Lower lobe of right lung (tissue), 2 donors: ENCODE data around the gene COL20A1. TPM values are rescaled to one million over a fixed set of nuclear protein-coding genes. Genes with fewer than 3 reads are reported as not detected.

Source experiments
- ATAC-seq, 2 donors: fragments of 200-7000 bp; cut with Tn5 transposase; one replicate each; pipeline ENCODE4 v1.9.1; 2020 to 2022; ENCODE audit warnings: mild to moderate bottlenecking in 2 of 2, moderate library complexity in 2 of 2
- DNase-seq: peaks from one replicate; pipeline ENCODE4 v3.0.0-alpha.2; 2020
- H3K27ac ChIP-seq: fragments of 200-600 bp; one replicate; pipeline ENCODE4 v1.8.0; 2022
- H3K27me3 ChIP-seq: fragments of 200-600 bp; one replicate; pipeline ENCODE4 v1.8.0; 2022; ENCODE audit warnings: low read depth
- H3K36me3 ChIP-seq: fragments of 200-600 bp; one replicate; pipeline ENCODE4 v1.8.0; 2022; ENCODE audit warnings: mild to moderate bottlenecking
- H3K4me1 ChIP-seq: fragments of 200-600 bp; one replicate; pipeline ENCODE4 v1.8.0; 2022
- H3K4me3 ChIP-seq: fragments of 200-600 bp; one replicate; pipeline ENCODE4 v1.8.0; 2022; ENCODE audit warnings: mild to moderate bottlenecking
- H3K9me3 ChIP-seq: fragments of 200-600 bp; one replicate; pipeline ENCODE4 v1.8.0; 2022
- intact Hi-C: fragments of 100-400 bp; cut with DNase I; formaldehyde crosslinking; loops from one replicate; pipeline ENCODE4 v1.11.0; 2022
- total RNA-seq: library from RNA; stranded (reverse); fragmentation: NEBNext Ultra II Directional; extraction: Animal tissue kit (Norgen Biotek cat#: 25700); gene quantifications from one replicate; pipeline ENCODE4 v1.2.1, GENCODE V29; 2021
- TF ChIP-seq, protein P1 (sequence below): fragments of 200-600 bp; IDR thresholded peaks from one replicate; pipeline ENCODE4 v1.8.0; 2022; ENCODE audit warnings: antibody characterized with exemption, mild to moderate bottlenecking
- donor health status: DM: no; HTN: yes; CAD: no; lungs with severe emphysema.

The COL20A1 gene
- total RNA-seq, 1 donor from 2014 or later, result not detected

DNA sequence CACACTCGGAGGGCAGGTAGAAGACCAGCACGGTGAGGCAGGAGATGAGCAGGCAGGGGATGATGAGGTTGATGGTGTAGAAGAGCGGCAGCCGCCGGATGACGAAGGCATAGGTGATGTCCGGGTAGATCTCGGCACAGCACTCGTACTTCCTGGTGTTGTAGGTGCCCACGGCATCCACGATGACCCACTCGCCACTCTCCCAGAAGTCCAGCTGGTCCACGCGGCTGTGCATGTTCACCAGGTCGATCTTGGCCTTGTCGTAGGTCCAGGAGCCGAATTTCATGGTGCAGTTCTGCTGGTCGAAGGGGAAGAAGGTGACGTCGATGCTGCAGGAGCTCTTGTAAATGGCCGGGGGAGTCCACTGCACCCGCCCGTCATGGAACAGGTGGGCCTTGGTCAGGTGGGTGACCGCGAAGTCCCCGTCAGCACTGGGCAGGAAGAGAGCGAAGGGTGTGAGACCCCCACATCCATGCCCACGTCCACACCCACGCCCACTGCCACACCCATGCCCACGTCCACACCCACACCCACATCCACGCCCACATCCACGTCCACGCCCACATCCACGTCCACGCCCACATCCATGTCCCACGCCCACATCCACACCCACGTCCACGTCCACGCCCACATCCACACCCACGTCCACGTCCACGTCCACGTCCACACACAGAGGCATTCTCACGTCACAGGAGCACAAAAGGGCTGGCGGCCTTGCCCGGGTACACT lies 57.8 kb downstream of the COL20A1 start:
- H3K36me3 ChIP-seq, result no peaks in the 10 kb centered on the region
- H3K27ac ChIP-seq, result no peak overlapping the region
- TF ChIP-seq, protein P1, sequence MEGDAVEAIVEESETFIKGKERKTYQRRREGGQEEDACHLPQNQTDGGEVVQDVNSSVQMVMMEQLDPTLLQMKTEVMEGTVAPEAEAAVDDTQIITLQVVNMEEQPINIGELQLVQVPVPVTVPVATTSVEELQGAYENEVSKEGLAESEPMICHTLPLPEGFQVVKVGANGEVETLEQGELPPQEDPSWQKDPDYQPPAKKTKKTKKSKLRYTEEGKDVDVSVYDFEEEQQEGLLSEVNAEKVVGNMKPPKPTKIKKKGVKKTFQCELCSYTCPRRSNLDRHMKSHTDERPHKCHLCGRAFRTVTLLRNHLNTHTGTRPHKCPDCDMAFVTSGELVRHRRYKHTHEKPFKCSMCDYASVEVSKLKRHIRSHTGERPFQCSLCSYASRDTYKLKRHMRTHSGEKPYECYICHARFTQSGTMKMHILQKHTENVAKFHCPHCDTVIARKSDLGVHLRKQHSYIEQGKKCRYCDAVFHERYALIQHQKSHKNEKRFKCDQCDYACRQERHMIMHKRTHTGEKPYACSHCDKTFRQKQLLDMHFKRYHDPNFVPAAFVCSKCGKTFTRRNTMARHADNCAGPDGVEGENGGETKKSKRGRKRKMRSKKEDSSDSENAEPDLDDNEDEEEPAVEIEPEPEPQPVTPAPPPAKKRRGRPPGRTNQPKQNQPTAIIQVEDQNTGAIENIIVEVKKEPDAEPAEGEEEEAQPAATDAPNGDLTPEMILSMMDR, result no peak
- H3K4me1 ChIP-seq, result peaks cover under 1% of the 10 kb centered on the region
- ATAC-seq (no peak), DNase-seq (no peak)
- intact Hi-C loops, result no loop called here
- no peak overlapping the region for H3K4me3 ChIP-seq
- H3K27me3 ChIP-seq, result peaks cover 33% of the 10 kb centered on the region
- H3K9me3 ChIP-seq, result no peaks in the 10 kb centered on the region

DNA sequence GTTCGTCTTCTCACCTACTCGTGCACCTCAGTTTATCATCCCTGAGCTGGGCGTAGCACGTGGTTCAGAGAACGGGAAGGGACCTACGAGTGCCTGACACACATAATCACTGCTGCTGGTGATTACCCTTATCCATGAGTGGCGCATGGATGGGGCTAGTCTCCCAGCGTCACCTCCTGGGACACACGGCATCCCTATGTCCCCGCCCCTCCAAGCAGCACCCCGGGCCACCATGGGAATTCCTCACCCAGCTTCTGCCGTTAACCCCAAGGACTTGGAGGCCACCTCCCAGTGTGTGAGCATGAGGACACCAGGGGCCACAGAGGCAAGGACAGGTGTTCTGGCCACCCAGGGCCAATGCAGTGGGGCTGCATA lies 58.3 kb downstream of the COL20A1 start:
- intact Hi-C loops, result no loop called here
- Histone ChIP-seq H3K4me3 (no peak overlapping the region), H3K4me1 (no peaks in the 10 kb centered on the region), H3K36me3 (no peaks in the 10 kb centered on the region), H3K9me3 (no peaks in the 10 kb centered on the region), H3K27ac (no peak overlapping the region), H3K27me3 (peaks cover 27% of the 10 kb centered on the region)
- TF ChIP-seq, protein P1, result no peak
- no peak for DNase-seq
- ATAC-seq, result no peak

DNA sequence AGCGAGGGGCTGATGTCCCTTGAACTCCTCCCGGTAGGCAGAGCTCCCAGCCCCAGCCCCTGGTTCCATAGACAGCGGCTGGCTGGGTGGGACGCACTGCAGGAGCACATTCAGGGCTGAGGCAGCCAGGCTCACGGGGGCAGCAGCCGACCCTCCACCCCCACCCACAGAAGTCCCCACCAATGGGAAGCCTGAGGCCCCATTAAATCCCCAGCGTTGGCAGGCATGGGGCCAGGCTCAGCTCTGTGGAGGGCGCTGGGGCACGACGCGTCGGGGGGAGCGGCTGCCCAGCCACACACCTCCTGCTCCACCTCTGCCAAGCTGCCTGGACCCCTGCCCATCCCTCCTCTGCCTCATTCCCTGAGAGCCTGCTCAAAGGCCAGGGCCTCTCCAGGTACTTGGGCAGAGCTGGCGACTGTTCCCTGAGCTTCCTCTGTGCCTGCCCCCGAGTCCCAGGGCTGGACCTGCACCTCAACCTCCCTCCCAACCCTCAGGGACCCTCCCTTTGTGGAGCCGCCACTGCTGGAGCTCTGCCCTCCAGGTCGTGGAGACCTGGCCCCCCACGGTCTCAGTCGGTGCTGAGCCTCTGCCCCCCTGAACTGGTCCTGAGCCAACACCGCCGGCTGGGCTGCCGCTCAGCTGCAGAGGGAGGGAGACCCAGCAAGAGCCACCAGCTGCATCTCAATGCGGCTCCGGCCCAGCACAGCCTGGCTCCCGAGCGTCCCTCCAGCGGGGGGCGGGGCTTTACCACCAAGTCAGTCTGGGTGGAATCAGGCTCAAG lies 59.0 kb downstream of the COL20A1 start:
- Histone ChIP-seq H3K9me3 (no peaks in the 10 kb centered on the region), H3K27ac (no peak overlapping the region), H3K4me3 (no peak overlapping the region), H3K36me3 (no peaks in the 10 kb centered on the region), H3K4me1 (no peaks in the 10 kb centered on the region), H3K27me3 (peaks cover 22% of the 10 kb centered on the region)
- no peak for ATAC-seq
- no peak for DNase-seq
- TF ChIP-seq, protein P1, result no peak
- intact Hi-C loops, result no loop called here

DNA sequence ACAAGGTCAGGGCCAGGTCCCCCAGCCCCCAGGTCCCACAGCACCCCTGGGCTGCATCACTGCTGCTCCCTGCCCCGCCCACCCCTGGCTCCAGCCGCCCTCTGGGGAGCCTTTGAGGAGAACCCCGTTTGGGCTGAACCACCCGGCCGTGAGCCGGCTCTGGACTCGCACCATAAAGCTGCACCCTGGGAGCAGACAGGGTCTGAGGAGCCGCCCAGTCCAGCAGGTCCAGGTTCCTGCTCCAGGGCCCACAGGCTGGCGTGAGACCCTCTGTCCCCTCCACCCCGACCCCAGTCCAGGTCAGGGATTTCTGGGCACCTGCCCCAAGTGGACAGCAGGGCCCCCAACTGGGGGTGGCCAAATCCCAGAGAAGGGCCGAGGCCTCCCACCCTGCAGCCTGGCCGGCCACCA lies 59.8 kb downstream of the COL20A1 start:
- TF ChIP-seq, protein P1, result no peak
- H3K27me3 ChIP-seq, result peaks cover 19% of the 10 kb centered on the region
- no peaks in the 10 kb centered on the region for H3K9me3 ChIP-seq
- ATAC-seq (no peak), DNase-seq (no peak)
- no peaks in the 10 kb centered on the region for H3K36me3 ChIP-seq
- H3K4me1 ChIP-seq, result no peaks in the 10 kb centered on the region
- H3K4me3 ChIP-seq, result no peak overlapping the region
- intact Hi-C loops, result no loop called here
- no peak overlapping the region for H3K27ac ChIP-seq

DNA sequence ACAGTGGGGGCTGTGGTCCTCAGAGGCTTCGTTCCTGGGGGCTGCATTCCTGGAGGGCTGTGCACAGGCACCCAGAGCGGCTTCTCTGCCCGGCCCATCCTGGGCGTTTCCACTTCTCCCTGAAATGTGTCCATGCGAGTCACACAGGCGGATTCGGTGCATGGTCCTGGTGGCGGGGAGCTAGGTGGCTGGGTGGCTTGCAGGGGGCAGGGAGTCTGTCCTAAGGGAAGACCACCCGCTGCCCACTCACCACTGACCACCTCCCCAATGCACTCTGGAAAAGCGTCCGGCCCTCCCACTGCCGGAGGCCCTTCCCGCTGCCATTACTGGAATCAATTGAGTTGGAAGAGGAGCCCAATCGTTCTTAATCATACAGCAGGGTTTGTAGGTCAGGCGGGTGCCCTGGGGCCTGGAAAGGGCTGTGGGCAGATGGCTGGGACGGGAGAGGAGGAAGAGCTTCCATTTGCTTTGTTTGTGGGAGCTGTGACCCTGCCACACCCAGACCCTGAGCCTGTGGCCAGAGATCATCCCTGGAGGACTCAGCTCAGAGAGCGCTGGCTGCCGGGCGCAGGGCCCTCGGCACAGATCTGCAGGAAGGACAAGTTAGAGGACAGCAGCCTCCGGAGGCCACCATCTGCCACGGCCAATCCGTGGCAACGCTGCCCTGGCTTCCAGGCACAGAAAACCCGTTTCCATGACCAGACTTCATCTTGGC lies 61.8 kb downstream of the COL20A1 start:
- Histone ChIP-seq H3K9me3 (no peaks in the 10 kb centered on the region), H3K4me1 (no peaks in the 10 kb centered on the region), H3K27me3 (peaks cover 36% of the 10 kb centered on the region), H3K4me3 (no peak overlapping the region), H3K27ac (no peak overlapping the region), H3K36me3 (no peaks in the 10 kb centered on the region)
- intact Hi-C loops, result no loop called here
- TF ChIP-seq, protein P1, result no peak
- no peak for DNase-seq
- ATAC-seq, result no peak
